Ovary (tissue), 3 donors: ENCODE results near the gene RHBDL2.

ENCODE experiments used
- EP300 ChIP-seq: sonication (generic); formaldehyde crosslinking; IDR thresholded peaks from one replicate; pipeline ENCODE4 v1.6.1; 2017; ENCODE audit warnings: antibody characterized with exemption
- TF ChIP-seq, protein P1 (sequence below), 3 donors: fragments of 450-650 bp in 2 of 3; fragments of 200-600 bp in 1 of 3; IDR thresholded peaks; one replicate each; pipeline versions ENCODE4 v1.5.1 to v1.8.0; 2016 to 2022; ENCODE audit warnings: antibody characterized with exemption in 3 of 3, mild to moderate bottlenecking in 1 of 3
- donor health status: DM: no; HTN: no; CAD: no.

GRCh38 chr1:38896169-38896568 is 45.5 kb downstream of the RHBDL2 start:
- TF ChIP-seq, protein P1, sequence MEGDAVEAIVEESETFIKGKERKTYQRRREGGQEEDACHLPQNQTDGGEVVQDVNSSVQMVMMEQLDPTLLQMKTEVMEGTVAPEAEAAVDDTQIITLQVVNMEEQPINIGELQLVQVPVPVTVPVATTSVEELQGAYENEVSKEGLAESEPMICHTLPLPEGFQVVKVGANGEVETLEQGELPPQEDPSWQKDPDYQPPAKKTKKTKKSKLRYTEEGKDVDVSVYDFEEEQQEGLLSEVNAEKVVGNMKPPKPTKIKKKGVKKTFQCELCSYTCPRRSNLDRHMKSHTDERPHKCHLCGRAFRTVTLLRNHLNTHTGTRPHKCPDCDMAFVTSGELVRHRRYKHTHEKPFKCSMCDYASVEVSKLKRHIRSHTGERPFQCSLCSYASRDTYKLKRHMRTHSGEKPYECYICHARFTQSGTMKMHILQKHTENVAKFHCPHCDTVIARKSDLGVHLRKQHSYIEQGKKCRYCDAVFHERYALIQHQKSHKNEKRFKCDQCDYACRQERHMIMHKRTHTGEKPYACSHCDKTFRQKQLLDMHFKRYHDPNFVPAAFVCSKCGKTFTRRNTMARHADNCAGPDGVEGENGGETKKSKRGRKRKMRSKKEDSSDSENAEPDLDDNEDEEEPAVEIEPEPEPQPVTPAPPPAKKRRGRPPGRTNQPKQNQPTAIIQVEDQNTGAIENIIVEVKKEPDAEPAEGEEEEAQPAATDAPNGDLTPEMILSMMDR (IDR thresholded peaks at IDR 0.05) = no peak
- no peak for TF ChIP-seq EP300
